ENCODE measurements around the gene GSDME. TPM values are rescaled to one million over a fixed set of nuclear protein-coding genes. Genes with fewer than 3 reads are reported as not detected.

The GSDME gene
- total and polyA plus RNA-seq, 7 experiments from 2014 or later, result 0.41 to 5.0 (median 0.80) TPM; not detected in 1

DNA sequence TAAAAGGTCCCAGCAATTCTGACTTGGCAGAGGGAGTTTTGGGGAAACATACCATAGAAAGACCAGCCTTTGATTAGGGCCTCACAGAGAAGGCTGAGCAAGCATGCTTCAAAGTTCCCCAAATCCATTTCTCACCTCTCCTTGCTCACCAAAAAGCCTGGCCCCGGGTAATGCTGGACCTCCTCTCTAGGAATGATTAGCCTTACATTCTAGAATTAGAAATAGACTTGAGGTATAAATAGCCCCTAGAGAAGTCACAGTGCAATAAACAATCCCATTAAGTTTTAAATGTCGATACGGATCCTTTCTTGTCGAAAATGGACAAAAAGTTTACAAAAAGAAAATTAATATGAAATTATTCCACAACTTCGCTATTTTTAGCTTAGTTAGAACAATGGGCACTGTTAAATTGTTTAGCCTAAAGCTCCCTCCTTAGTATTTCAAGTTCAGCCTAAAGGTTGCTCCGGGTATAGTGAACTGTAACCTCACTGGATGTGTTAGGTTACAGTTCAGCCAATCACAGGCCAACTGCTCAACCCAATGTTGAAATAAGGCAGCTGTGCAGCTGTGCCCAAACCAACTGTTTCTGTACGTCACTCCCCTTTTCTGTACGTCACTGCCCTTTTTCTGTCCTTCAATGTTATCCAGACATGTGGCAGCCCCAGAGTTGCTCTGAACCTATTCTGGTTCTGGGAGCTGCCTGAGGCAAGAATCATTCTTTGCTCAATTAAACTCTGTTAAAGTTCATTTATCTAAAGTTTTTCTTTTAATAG lies 7.9 kb upstream of the GSDME start:
- no peaks in the 10 kb centered on the region for H3K27me3 ChIP-seq (ENCODE audit: control insufficient read depth in 2 of 2, insufficient read depth in 2 of 2, low read length in 2 of 2)

GRCh38 chr7:24764011-24764410 lies 6.7 kb upstream of the GSDME start:
- H3K36me3 ChIP-seq (ENCODE audit: control insufficient read depth in 2 of 3, insufficient read depth in 3 of 3, low read length in 3 of 3), result no peaks in the 10 kb centered on the region

More for the DNA sequence above, 7.9 kb upstream of the GSDME start:
- DNase-seq, result no peak
- ChIA-PET CTCF (no interaction called here), POLR2A (interaction anchor here (0.7 kb wide), 1 partner anchor 9 kb away, joined by 3 read pairs; no protein-coding TSS in a partner anchor)
- peaks cover 0 to 6% (median 0%) of the 10 kb centered on the region in 5 donors for H3K36me3 Mint-ChIP-seq
- H3K27me3 Mint-ChIP-seq, result peaks cover 32 to 57% (median 34%) of the 10 kb centered on the region in 5 donors
- ATAC-seq, result no peak
- Histone ChIP-seq H3K27ac (ENCODE audit: low read depth, low read length) (no peak overlapping the region), H3K36me3 (ENCODE audit: control insufficient read depth in 2 of 3, insufficient read depth in 3 of 3, low read length in 3 of 3) (no peaks in the 10 kb centered on the region), H3K9me3 (ENCODE audit: control insufficient read depth in 2 of 3, low read length in 3 of 3) (no peaks in the 10 kb centered on the region), H3K4me1 (ENCODE audit: control insufficient read depth in 2 of 2, insufficient read depth in 2 of 2, low read length in 2 of 2) (no peaks in the 10 kb centered on the region), H3K4me3 (ENCODE audit: low read length) (no peak overlapping the region)
- H3K4me3 Mint-ChIP-seq, result no peak overlapping the region
- no peak overlapping the region for H3K27ac Mint-ChIP-seq
- peaks cover 0 to 22% (median 0%) of the 10 kb centered on the region in 7 donors for H3K4me1 Mint-ChIP-seq
- intact Hi-C loops (cut with micrococcal nuclease), result loop anchor here in 1 of 2 donors (5.0 kb wide), 1 partner anchor 38 kb away; no protein-coding TSS in a partner anchor
- peaks cover 0 to 6% (median under 1%) of the 10 kb centered on the region in 11 donors for H3K9me3 Mint-ChIP-seq

GRCh38 chr7:24763303-24763901 lies 6.1 kb upstream of the GSDME start:
- no peaks in the 10 kb centered on the region for H3K36me3 ChIP-seq (ENCODE audit: control insufficient read depth in 2 of 3, insufficient read depth in 3 of 3, low read length in 3 of 3)
- ATAC-seq, result no peak
- Mint-ChIP-seq H3K36me3 (peaks cover 0 to 6% (median 0%) of the 10 kb centered on the region in 5 donors), H3K27ac (no peak overlapping the region), H3K4me3 (no peak overlapping the region), H3K9me3 (peaks cover 0 to 4% (median 0%) of the 10 kb centered on the region in 11 donors), H3K4me1 (peaks cover 0 to 8% (median 0%) of the 10 kb centered on the region in 7 donors), H3K27me3 (peaks cover 42 to 73% (median 46%) of the 10 kb centered on the region in 5 donors)
- H3K9me3 ChIP-seq (ENCODE audit: control insufficient read depth in 2 of 3, low read length in 3 of 3), result no peaks in the 10 kb centered on the region
- CTCF ChIA-PET, result no interaction called here
- POLR2A ChIA-PET, result no interaction called here
- no peak overlapping the region for H3K27ac ChIP-seq (ENCODE audit: low read depth, low read length)
- peaks cover 0 to 7% of the 10 kb centered on the region in 2 donors for H3K27me3 ChIP-seq (ENCODE audit: control insufficient read depth in 2 of 2, insufficient read depth in 2 of 2, low read length in 2 of 2)
- H3K4me1 ChIP-seq (ENCODE audit: control insufficient read depth in 2 of 2, insufficient read depth in 2 of 2, low read length in 2 of 2), result no peaks in the 10 kb centered on the region
- no peak for DNase-seq
- no peak overlapping the region for H3K4me3 ChIP-seq (ENCODE audit: low read length)
- intact Hi-C loops (cut with micrococcal nuclease), result no loop called here

More at GRCh38 chr7:24764011-24764410, 6.7 kb upstream of the GSDME start:
- peaks cover 0 to 5% of the 10 kb centered on the region in 2 donors for H3K27me3 ChIP-seq (ENCODE audit: control insufficient read depth in 2 of 2, insufficient read depth in 2 of 2, low read length in 2 of 2)
- no peaks in the 10 kb centered on the region for H3K4me1 ChIP-seq (ENCODE audit: control insufficient read depth in 2 of 2, insufficient read depth in 2 of 2, low read length in 2 of 2)
- no peaks in the 10 kb centered on the region for H3K9me3 ChIP-seq (ENCODE audit: control insufficient read depth in 2 of 3, low read length in 3 of 3)
- no peak for DNase-seq
- ChIA-PET POLR2A (no interaction called here), CTCF (interaction anchor here (0.6 kb wide), 1 partner anchor 323 kb away, joined by 3 read pairs; no protein-coding TSS in a partner anchor)
- H3K27ac ChIP-seq (ENCODE audit: low read depth, low read length), result no peak overlapping the region
- ATAC-seq, result no peak
- no peak overlapping the region for H3K4me3 ChIP-seq (ENCODE audit: low read length)
- Mint-ChIP-seq H3K4me1 (peaks cover 0 to 12% (median 0%) of the 10 kb centered on the region in 7 donors), H3K27me3 (peaks cover 36 to 68% (median 40%) of the 10 kb centered on the region in 5 donors), H3K4me3 (no peak overlapping the region), H3K36me3 (peaks cover 0 to 6% (median 0%) of the 10 kb centered on the region in 5 donors), H3K27ac (no peak overlapping the region), H3K9me3 (peaks cover 0 to 4% (median 0%) of the 10 kb centered on the region in 11 donors)
- intact Hi-C loops (cut with micrococcal nuclease), result no loop called here

DNA sequence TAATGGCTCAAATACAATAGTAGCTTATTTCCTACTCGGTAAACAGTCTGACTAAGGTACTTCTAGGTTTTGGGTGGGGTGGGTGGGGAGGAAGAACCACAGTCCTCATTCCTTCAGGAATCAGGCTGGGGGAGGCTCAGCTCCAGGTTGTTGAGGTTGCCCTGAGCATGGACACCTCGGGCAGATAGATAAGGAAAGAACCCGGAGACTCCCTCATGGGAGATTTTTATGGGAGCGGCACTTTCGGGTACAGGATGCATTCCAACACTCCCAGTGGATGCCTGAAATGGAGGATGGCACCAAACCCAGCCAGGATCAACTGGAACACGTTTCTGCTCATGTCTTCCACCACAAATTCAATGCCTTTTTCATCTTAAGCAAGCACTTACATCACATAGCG lies 5.5 kb upstream of the GSDME start:
- no peaks in the 10 kb centered on the region for H3K9me3 ChIP-seq (ENCODE audit: control insufficient read depth in 2 of 3, low read length in 3 of 3)
- DNase-seq (no peak), ATAC-seq (no peak)
- H3K27me3 ChIP-seq (ENCODE audit: control insufficient read depth in 2 of 2, insufficient read depth in 2 of 2, low read length in 2 of 2), result peaks cover 0 to 7% of the 10 kb centered on the region in 2 donors
- Mint-ChIP-seq H3K36me3 (peaks cover 0 to 6% (median 0%) of the 10 kb centered on the region in 5 donors), H3K27me3 (peaks cover 44 to 73% (median 50%) of the 10 kb centered on the region in 5 donors), H3K27ac (no peak overlapping the region), H3K9me3 (peaks cover 0 to 2% (median 0%) of the 10 kb centered on the region in 11 donors), H3K4me3 (no peak overlapping the region), H3K4me1 (peaks cover 0 to 7% (median 3%) of the 10 kb centered on the region in 7 donors)
- intact Hi-C loops (cut with micrococcal nuclease), result no loop called here
- no peaks in the 10 kb centered on the region for H3K36me3 ChIP-seq (ENCODE audit: control insufficient read depth in 2 of 3, insufficient read depth in 3 of 3, low read length in 3 of 3)
- ChIA-PET CTCF (no interaction called here), POLR2A (no interaction called here)
- no peak overlapping the region for H3K27ac ChIP-seq (ENCODE audit: low read depth, low read length)
- H3K4me1 ChIP-seq (ENCODE audit: control insufficient read depth in 2 of 2, insufficient read depth in 2 of 2, low read length in 2 of 2), result no peaks in the 10 kb centered on the region
- H3K4me3 ChIP-seq (ENCODE audit: low read length), result no peak overlapping the region

DNA sequence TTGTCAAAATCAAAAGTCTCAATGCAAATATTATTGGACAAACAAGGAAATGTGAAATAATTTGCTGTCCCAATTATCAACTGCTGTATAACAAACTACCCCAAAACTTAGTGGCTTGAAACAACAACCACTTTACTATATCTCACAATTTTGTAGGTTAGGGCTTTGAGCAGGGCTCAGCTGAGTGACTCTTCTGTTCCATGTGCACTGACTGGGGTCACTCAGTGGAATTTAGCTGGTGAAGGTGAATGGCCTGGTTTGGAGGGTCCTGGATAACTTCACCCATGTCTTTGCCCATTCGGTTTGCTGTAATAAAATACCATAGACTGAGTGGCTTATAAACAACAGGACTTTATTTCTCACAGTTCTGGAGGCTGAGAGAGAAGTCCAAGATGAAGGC lies 3.7 kb upstream of the GSDME start:
- no peak for DNase-seq
- H3K4me1 Mint-ChIP-seq, result peaks cover 3 to 16% (median 8%) of the 10 kb centered on the region in 7 donors
- H3K4me3 ChIP-seq (ENCODE audit: low read length), result no peak overlapping the region
- H3K9me3 ChIP-seq (ENCODE audit: control insufficient read depth in 2 of 3, low read length in 3 of 3), result no peaks in the 10 kb centered on the region
- no peak overlapping the region for H3K27ac Mint-ChIP-seq
- H3K27ac ChIP-seq (ENCODE audit: low read depth, low read length), result no peak overlapping the region
- peaks cover 0 to 5% of the 10 kb centered on the region in 2 donors for H3K4me1 ChIP-seq (ENCODE audit: control insufficient read depth in 2 of 2, insufficient read depth in 2 of 2, low read length in 2 of 2)
- intact Hi-C loops (cut with micrococcal nuclease), result no loop called here
- ATAC-seq, result no peak
- ChIA-PET CTCF (no interaction called here), POLR2A (no interaction called here)
- H3K36me3 Mint-ChIP-seq, result peaks cover 0 to 6% (median 0%) of the 10 kb centered on the region in 5 donors
- H3K9me3 Mint-ChIP-seq, result no peaks in the 10 kb centered on the region
- no peaks in the 10 kb centered on the region for H3K36me3 ChIP-seq (ENCODE audit: control insufficient read depth in 2 of 3, insufficient read depth in 3 of 3, low read length in 3 of 3)
- H3K27me3 Mint-ChIP-seq, result peaks cover 48 to 77% (median 57%) of the 10 kb centered on the region in 5 donors
- H3K4me3 Mint-ChIP-seq, result no peak overlapping the region
- peaks cover 3 to 7% of the 10 kb centered on the region in 2 donors for H3K27me3 ChIP-seq (ENCODE audit: control insufficient read depth in 2 of 2, insufficient read depth in 2 of 2, low read length in 2 of 2)

DNA sequence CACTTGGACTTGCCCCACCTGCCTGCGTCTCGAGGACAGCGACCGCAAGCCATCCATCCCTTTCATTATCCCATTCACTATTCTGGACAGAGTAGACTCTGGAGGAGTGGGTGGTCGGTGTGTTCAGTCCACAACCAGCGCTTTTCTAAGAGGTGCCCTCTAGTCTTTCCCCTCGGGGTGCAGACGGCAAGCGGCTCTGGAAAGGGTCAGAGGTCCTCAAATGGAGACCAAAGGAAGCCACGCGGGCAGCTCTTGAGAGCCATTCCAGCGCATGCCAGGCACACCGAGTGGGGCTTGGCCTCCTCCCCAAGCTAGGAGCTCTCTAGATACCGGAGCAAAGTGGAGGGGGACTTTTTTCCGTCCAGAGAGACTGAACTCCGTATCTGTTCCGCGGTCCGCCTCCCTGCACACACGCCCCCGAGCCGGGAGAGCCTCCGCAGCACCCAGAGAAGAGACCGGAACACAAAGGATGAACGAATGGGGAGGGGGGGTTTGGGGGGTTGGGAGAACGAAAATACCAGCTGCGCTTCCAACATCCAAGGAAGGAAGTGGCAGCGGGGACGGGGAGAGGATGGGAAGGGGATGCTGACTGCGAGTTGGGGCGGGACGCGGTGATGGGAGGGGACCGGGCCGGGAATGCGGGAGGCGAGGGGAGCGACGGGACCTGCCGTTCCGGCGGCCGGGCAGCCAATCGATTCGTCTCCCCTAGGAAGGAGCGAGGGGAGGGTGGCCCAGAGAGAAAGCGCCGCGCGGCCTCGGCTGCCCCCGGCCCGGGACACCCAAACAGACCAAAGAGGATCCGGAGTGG lies 515 bp downstream of the GSDME start:
- H3K27me3 Mint-ChIP-seq, result peaks cover 38 to 60% (median 49%) of the 10 kb centered on the region in 5 donors
- POLR2A ChIA-PET, result no interaction called here
- Histone ChIP-seq H3K4me1 (ENCODE audit: control insufficient read depth in 2 of 2, insufficient read depth in 2 of 2, low read length in 2 of 2) (peaks cover 5 to 10% of the 10 kb centered on the region in 2 donors), H3K27me3 (ENCODE audit: control insufficient read depth in 2 of 2, insufficient read depth in 2 of 2, low read length in 2 of 2) (peaks cover 3 to 7% of the 10 kb centered on the region in 2 donors), H3K4me3 (ENCODE audit: low read length) (peak overlapping the region; percentile 46), H3K9me3 (ENCODE audit: control insufficient read depth in 2 of 3, low read length in 3 of 3) (no peaks in the 10 kb centered on the region), H3K27ac (ENCODE audit: low read depth, low read length) (no peak overlapping the region), H3K36me3 (ENCODE audit: control insufficient read depth in 2 of 3, insufficient read depth in 3 of 3, low read length in 3 of 3) (no peaks in the 10 kb centered on the region)
- peak overlapping the region; percentile 74 to 94 (median 84) for H3K4me3 Mint-ChIP-seq
- intact Hi-C loops (cut with micrococcal nuclease), result loop anchor here (1.0 to 5.0 kb wide), 3 partner anchors 151 to 184 kb away; partner anchors contain the start of gene PALS2 (in 2 of the 2)
- ATAC-seq, result peak; percentile 41
- H3K36me3 Mint-ChIP-seq, result peaks cover 0 to 3% (median 0%) of the 10 kb centered on the region in 5 donors
- CTCF ChIA-PET, result no interaction called here
- peaks cover 9 to 30% (median 24%) of the 10 kb centered on the region in 7 donors for H3K4me1 Mint-ChIP-seq
- DNase-seq, result peak in 3 of 9 donors; percentile 4 to 45 (median 15)
- H3K9me3 Mint-ChIP-seq, result no peaks in the 10 kb centered on the region
- peak overlapping the region in 3 of 9 donors; percentile 11 to 43 (median 38) for H3K27ac Mint-ChIP-seq

All from naive thymus-derived CD4-positive, alpha-beta T cell (primary cell).